ENCODE results near the gene HSPA9. TPM values are rescaled to one million over a fixed set of nuclear protein-coding genes. Genes with fewer than 3 reads are reported as not detected.

HSPA9 gene
- total and polyA plus RNA-seq, 2 of the 13 experiments (the other 11 are each of a cell fraction or from before 2014, with no cell fraction given), result 165 to 478 TPM

DNA sequence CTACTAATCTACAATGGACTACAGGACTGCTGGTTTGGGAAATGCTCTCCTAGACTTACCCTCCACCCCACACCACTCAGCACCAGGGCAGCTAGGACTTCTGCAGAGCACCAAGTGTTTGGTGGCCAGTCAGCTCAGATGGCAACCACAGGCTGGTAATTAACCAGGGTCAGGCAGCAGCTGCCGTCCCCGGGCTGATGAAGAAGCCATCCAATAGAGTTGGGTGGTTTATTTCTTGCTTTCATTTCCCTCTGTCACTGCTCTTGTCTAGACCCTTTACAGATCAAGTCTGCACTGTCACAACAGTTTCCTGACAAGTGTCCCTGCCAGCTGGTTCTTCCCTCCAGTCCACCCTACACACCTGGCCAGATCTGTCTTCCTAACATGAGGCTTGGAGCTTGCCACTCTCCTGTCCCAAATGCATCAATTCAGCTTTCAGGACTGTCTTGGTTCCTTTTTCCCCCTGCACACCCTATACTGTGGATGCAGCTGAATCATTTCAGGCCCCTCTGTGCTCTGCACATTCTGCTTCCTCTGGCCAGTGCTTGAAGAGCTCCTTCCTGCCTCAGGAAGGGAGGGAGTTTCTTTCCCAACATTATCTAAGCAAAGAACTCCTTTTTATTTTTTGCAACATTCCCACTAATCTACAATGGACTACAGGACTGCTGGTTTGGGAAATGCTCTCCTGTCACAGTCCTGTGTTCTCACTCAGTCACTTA is 30.2 kb upstream of the HSPA9 start (continued):
- TF ChIP-seq, protein P1, sequence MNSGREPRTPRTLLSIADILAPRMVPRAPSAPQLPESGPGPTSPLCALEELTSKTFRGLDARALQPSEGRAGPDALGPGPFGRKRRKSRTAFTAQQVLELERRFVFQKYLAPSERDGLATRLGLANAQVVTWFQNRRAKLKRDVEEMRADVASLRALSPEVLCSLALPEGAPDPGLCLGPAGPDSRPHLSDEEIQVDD (CRISPR knock-in tag; IDR thresholded peaks at IDR 0.05; ENCODE audit: borderline replicate concordance), result no peak

DNA sequence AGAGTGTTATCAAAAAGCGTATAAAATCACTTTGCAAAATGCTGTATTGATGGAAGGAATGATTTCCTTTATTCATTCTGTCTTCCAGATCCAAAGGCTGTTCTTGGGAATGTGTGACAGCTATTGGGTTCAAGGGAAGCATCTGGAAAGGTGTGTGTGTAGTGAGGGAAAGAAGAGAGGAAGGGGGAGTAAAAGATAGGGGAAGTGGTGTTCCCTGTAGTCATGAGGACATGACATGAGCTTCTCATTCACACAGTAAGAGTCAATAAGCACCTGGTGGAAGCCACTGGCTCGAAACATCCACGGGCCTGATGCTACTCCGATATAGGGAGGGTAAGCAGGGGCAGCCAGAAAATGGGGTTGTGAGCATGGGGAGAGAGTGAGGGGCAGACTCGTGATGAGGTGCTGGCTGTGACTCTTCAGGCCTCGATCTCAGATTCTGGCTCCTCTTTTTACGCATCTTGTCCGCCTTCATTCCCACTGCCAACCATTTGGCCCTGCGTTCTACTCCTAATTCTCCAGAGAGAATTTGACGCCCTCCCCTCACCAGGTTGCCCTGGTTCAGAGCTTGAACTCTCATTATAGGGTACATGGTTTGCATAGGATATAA is 29.1 kb upstream of the HSPA9 start:
- no peak overlapping the region for H3K27ac ChIP-seq (ENCODE audit: extremely low read length, insufficient read depth, low read length)
- CTCF ChIA-PET (ENCODE audit: low intra/inter-chr PET ratio, low total read pairs), result no interaction called here

More for the DNA sequence above, 29.1 kb upstream of the HSPA9 start:
- DNase-seq (ENCODE audit: low spot score) (no peak), FAIRE-seq (no peak), ATAC-seq (no peak)
- no peaks in the 10 kb centered on the region for H3K9me3 ChIP-seq (ENCODE audit: low read length)
- H2AFZ ChIP-seq (ENCODE audit: low read length), result no peak overlapping the region
- TF ChIP-seq TARDBP (CRISPR knock-in tag; IDR thresholded peaks at IDR 0.05) (no peak), HNF4G (IDR thresholded peaks at IDR 0.05; ENCODE audit: borderline replicate concordance, low read depth, low read length) (no peak), HNF4G (CRISPR knock-in tag; IDR thresholded peaks at IDR 0.05; ENCODE audit: borderline replicate concordance, low read depth) (no peak), KDM1A (CRISPR knock-in tag; IDR thresholded peaks at IDR 0.05) (no peak), ZNF572 (CRISPR knock-in tag; IDR thresholded peaks at IDR 0.05) (no peak), HMG20B (CRISPR knock-in tag; conservative IDR thresholded peaks at IDR 0.05) (no peak), ZNF180 (CRISPR knock-in tag; IDR thresholded peaks at IDR 0.05; ENCODE audit: borderline replicate concordance, low read depth) (no peak), NPAS2 (CRISPR knock-in tag; IDR thresholded peaks at IDR 0.05; ENCODE audit: borderline replicate concordance) (no peak)
- TF ChIP-seq, protein P2, sequence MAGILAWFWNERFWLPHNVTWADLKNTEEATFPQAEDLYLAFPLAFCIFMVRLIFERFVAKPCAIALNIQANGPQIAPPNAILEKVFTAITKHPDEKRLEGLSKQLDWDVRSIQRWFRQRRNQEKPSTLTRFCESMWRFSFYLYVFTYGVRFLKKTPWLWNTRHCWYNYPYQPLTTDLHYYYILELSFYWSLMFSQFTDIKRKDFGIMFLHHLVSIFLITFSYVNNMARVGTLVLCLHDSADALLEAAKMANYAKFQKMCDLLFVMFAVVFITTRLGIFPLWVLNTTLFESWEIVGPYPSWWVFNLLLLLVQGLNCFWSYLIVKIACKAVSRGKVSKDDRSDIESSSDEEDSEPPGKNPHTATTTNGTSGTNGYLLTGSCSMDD (CRISPR knock-in tag; IDR thresholded peaks at IDR 0.05), result no peak
- TF ChIP-seq, protein P3, sequence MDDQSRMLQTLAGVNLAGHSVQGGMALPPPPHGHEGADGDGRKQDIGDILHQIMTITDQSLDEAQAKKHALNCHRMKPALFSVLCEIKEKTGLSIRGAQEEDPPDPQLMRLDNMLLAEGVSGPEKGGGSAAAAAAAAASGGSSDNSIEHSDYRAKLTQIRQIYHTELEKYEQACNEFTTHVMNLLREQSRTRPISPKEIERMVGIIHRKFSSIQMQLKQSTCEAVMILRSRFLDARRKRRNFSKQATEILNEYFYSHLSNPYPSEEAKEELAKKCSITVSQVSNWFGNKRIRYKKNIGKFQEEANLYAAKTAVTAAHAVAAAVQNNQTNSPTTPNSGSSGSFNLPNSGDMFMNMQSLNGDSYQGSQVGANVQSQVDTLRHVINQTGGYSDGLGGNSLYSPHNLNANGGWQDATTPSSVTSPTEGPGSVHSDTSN (CRISPR knock-in tag; IDR thresholded peaks at IDR 0.05; ENCODE audit: borderline replicate concordance), result no peak
- TF ChIP-seq, protein P4, sequence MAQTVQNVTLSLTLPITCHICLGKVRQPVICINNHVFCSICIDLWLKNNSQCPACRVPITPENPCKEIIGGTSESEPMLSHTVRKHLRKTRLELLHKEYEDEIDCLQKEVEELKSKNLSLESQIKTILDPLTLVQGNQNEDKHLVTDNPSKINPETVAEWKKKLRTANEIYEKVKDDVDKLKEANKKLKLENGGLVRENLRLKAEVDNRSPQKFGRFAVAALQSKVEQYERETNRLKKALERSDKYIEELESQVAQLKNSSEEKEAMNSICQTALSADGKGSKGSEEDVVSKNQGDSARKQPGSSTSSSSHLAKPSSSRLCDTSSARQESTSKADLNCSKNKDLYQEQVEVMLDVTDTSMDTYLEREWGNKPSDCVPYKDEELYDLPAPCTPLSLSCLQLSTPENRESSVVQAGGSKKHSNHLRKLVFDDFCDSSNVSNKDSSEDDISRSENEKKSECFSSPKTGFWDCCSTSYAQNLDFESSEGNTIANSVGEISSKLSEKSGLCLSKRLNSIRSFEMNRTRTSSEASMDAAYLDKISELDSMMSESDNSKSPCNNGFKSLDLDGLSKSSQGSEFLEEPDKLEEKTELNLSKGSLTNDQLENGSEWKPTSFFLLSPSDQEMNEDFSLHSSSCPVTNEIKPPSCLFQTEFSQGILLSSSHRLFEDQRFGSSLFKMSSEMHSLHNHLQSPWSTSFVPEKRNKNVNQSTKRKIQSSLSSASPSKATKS (CRISPR knock-in tag; IDR thresholded peaks at IDR 0.05), result no peak
- no peaks in the 10 kb centered on the region for H3K79me2 ChIP-seq (ENCODE audit: insufficient read depth, low read length)
- H4K20me1 ChIP-seq (ENCODE audit: insufficient read depth, low read length), result no peaks in the 10 kb centered on the region; the same call in 1 of the 2 replicates
- intact Hi-C loops (cut with micrococcal nuclease; ENCODE audit: unreplicated experiment) (no loop called here), in situ Hi-C loops (cut with HindIII; ENCODE audit: extremely low pct_ligation_motif_present, low pct_unique_long_range_greater_than_20kb) (no loop called here)
- H3K27me3 ChIP-seq (ENCODE audit: control insufficient read depth in 1 of 2, insufficient read depth in 2 of 2, low read length in 2 of 2), result peaks cover 0 to 35% of the 10 kb centered on the region in 2 experiments; a peak in 1 of 5 replicates
- no peak overlapping the region for H3K4me2 ChIP-seq (ENCODE audit: low read depth, low read length)
- no peak overlapping the region for H3K4me3 ChIP-seq (replicated peaks in 1 of 3; ENCODE audit: insufficient read depth in 1 of 3, low read depth in 2 of 3, low read length in 3 of 3)
- no peaks in the 10 kb centered on the region for H3K4me1 ChIP-seq (ENCODE audit: insufficient read depth, low read length)
- no TSS peak for BruUV-seq (replicated peaks)
- POLR2A ChIA-PET, result no interaction called here
- no peaks in the 10 kb centered on the region for H3K36me3 ChIP-seq (replicated peaks in 1 of 2; ENCODE audit: control insufficient read depth in 1 of 2, insufficient read depth in 2 of 2, low read length in 2 of 2)
- WGBS (ENCODE audit: low lambda C conversion rate), result 68% methylated on average over 10 of the region's 10 CpGs
- H3K9ac ChIP-seq (ENCODE audit: insufficient read depth, low read depth, low read length), result no peak overlapping the region
